ENCODE measurements around the gene KANSL1. TPM values are rescaled to one million over a fixed set of nuclear protein-coding genes. Genes with fewer than 3 reads are reported as not detected.

Gene KANSL1
- total RNA-seq, 1 donor from 2014 or later: 99.8 TPM

- H4K20me1 ChIP-seq (ENCODE audit: insufficient read depth, low read length): peaks cover 45% of the 10 kb centered on the region
- FAIRE-seq (no peak), DNase-seq (ENCODE audit: low read depth) (no peak)
- no peak overlapping the region for H3K9ac ChIP-seq (ENCODE audit: low read length)
- H3K27me3 ChIP-seq (ENCODE audit: insufficient read depth, low read length): no peaks in the 10 kb centered on the region
- no peaks in the 10 kb centered on the region for H3K27me3 Mint-ChIP-seq (ENCODE audit: low read depth, unreplicated experiment)
- H3K27ac Mint-ChIP-seq (ENCODE audit: unreplicated experiment): no peak overlapping the region
- peaks cover 20% of the 10 kb centered on the region for H3K36me3 Mint-ChIP-seq (ENCODE audit: low read depth, unreplicated experiment)
- no peaks in the 10 kb centered on the region for H3K9me3 ChIP-seq (ENCODE audit: insufficient read depth, low read depth, low read length)
- no peaks in the 10 kb centered on the region for H3K4me1 ChIP-seq (ENCODE audit: insufficient read depth, low read length)
- H3K4me3 ChIP-seq (ENCODE audit: insufficient read depth, low read depth, low read length): no peak overlapping the region
- H3K27ac ChIP-seq (ENCODE audit: low read depth, low read length): no peak overlapping the region
- no peak overlapping the region for H3K4me2 ChIP-seq (ENCODE audit: low read length)
- no peaks in the 10 kb centered on the region for H3K9me3 Mint-ChIP-seq (ENCODE audit: unreplicated experiment)
- H3K4me3 Mint-ChIP-seq (ENCODE audit: unreplicated experiment): peak overlapping the region; percentile 11
- H3K4me1 Mint-ChIP-seq (ENCODE audit: low read depth, unreplicated experiment): peaks cover 23% of the 10 kb centered on the region
- H2AFZ ChIP-seq (ENCODE audit: low read depth, low read length): no peak overlapping the region
- peaks cover 45% of the 10 kb centered on the region for H3K36me3 ChIP-seq (ENCODE audit: insufficient read depth, low read length)
- H3K79me2 ChIP-seq (ENCODE audit: insufficient read depth, low read length): peaks cover 7% of the 10 kb centered on the region
- TF ChIP-seq EZH2 (IDR thresholded peaks at IDR 0.05; ENCODE audit: insufficient read depth, low read length): no peak
These were observed 150.3 kb downstream of the KANSL1 start for GRCh38 chr17:46042925-46043324.

- no peak overlapping the region for H3K27ac Mint-ChIP-seq (ENCODE audit: unreplicated experiment)
- H3K79me2 ChIP-seq (ENCODE audit: insufficient read depth, low read length): peaks cover 7% of the 10 kb centered on the region
- FAIRE-seq (no peak), DNase-seq (ENCODE audit: low read depth) (no peak)
- no peak overlapping the region for H2AFZ ChIP-seq (ENCODE audit: low read depth, low read length)
- H3K9me3 Mint-ChIP-seq (ENCODE audit: unreplicated experiment): no peaks in the 10 kb centered on the region
- no peak overlapping the region for H3K27ac ChIP-seq (ENCODE audit: low read depth, low read length)
- H3K4me2 ChIP-seq (ENCODE audit: low read length): no peak overlapping the region
- peaks cover 19% of the 10 kb centered on the region for H3K36me3 Mint-ChIP-seq (ENCODE audit: low read depth, unreplicated experiment)
- H3K4me3 ChIP-seq (ENCODE audit: insufficient read depth, low read depth, low read length): no peak overlapping the region
- no peaks in the 10 kb centered on the region for H3K9me3 ChIP-seq (ENCODE audit: insufficient read depth, low read depth, low read length)
- TF ChIP-seq CTCF (IDR thresholded peaks at IDR 0.05; ENCODE audit: insufficient read depth, low read depth, low read length) (no peak), EZH2 (IDR thresholded peaks at IDR 0.05; ENCODE audit: insufficient read depth, low read length) (no peak)
- H3K27me3 ChIP-seq (ENCODE audit: insufficient read depth, low read length): no peaks in the 10 kb centered on the region
- peaks cover 23% of the 10 kb centered on the region for H3K4me1 Mint-ChIP-seq (ENCODE audit: low read depth, unreplicated experiment)
- H3K9ac ChIP-seq (ENCODE audit: low read length): no peak overlapping the region
- peaks cover 45% of the 10 kb centered on the region for H4K20me1 ChIP-seq (ENCODE audit: insufficient read depth, low read length)
- no peaks in the 10 kb centered on the region for H3K27me3 Mint-ChIP-seq (ENCODE audit: low read depth, unreplicated experiment)
- H3K4me1 ChIP-seq (ENCODE audit: insufficient read depth, low read length): no peaks in the 10 kb centered on the region
- peaks cover 52% of the 10 kb centered on the region for H3K36me3 ChIP-seq (ENCODE audit: insufficient read depth, low read length)
- no peak overlapping the region for H3K4me3 Mint-ChIP-seq (ENCODE audit: unreplicated experiment)
These were observed 151.0 kb downstream of the KANSL1 start for GRCh38 chr17:46042246-46042645.

- Histone ChIP-seq H4K20me1 (ENCODE audit: insufficient read depth, low read length) (peaks cover 53% of the 10 kb centered on the region), H2AFZ (ENCODE audit: low read depth, low read length) (no peak overlapping the region), H3K79me2 (ENCODE audit: insufficient read depth, low read length) (peaks cover 7% of the 10 kb centered on the region), H3K4me2 (ENCODE audit: low read length) (no peak overlapping the region), H3K27ac (ENCODE audit: low read depth, low read length) (no peak overlapping the region), H3K4me3 (ENCODE audit: insufficient read depth, low read depth, low read length) (no peak overlapping the region), H3K4me1 (ENCODE audit: insufficient read depth, low read length) (no peaks in the 10 kb centered on the region), H3K27me3 (ENCODE audit: insufficient read depth, low read length) (no peaks in the 10 kb centered on the region), H3K36me3 (ENCODE audit: insufficient read depth, low read length) (peaks cover 60% of the 10 kb centered on the region), H3K9ac (ENCODE audit: low read length) (no peak overlapping the region), H3K9me3 (ENCODE audit: insufficient read depth, low read depth, low read length) (no peaks in the 10 kb centered on the region)
- no peak overlapping the region for H3K4me3 Mint-ChIP-seq (ENCODE audit: unreplicated experiment)
- no peak overlapping the region for H3K27ac Mint-ChIP-seq (ENCODE audit: unreplicated experiment)
- DNase-seq (ENCODE audit: low read depth): no peak
- peaks cover 19% of the 10 kb centered on the region for H3K36me3 Mint-ChIP-seq (ENCODE audit: low read depth, unreplicated experiment)
- no peaks in the 10 kb centered on the region for H3K9me3 Mint-ChIP-seq (ENCODE audit: unreplicated experiment)
- peaks cover 11% of the 10 kb centered on the region for H3K4me1 Mint-ChIP-seq (ENCODE audit: low read depth, unreplicated experiment)
- TF ChIP-seq EZH2 (IDR thresholded peaks at IDR 0.05; ENCODE audit: insufficient read depth, low read length): no peak
- TF ChIP-seq CTCF (IDR thresholded peaks at IDR 0.05; ENCODE audit: insufficient read depth, low read depth, low read length): no peak
- no peaks in the 10 kb centered on the region for H3K27me3 Mint-ChIP-seq (ENCODE audit: low read depth, unreplicated experiment)
- no peak for FAIRE-seq
These were observed 153.5 kb downstream of the KANSL1 start for GRCh38 chr17:46039592-46040186.
